ENCODE data around the gene EXOG. TPM values are rescaled to one million over a fixed set of nuclear protein-coding genes. Genes with fewer than 3 reads are reported as not detected.
"Not testable (repeated sequence)": the region's sequence is repeated elsewhere in the genome, so short reads cannot be mapped to it uniquely, and the experiment has no call there.

Gene EXOG
- total RNA-seq, 1 donor from 2014 or later: 38.6 TPM

DNA sequence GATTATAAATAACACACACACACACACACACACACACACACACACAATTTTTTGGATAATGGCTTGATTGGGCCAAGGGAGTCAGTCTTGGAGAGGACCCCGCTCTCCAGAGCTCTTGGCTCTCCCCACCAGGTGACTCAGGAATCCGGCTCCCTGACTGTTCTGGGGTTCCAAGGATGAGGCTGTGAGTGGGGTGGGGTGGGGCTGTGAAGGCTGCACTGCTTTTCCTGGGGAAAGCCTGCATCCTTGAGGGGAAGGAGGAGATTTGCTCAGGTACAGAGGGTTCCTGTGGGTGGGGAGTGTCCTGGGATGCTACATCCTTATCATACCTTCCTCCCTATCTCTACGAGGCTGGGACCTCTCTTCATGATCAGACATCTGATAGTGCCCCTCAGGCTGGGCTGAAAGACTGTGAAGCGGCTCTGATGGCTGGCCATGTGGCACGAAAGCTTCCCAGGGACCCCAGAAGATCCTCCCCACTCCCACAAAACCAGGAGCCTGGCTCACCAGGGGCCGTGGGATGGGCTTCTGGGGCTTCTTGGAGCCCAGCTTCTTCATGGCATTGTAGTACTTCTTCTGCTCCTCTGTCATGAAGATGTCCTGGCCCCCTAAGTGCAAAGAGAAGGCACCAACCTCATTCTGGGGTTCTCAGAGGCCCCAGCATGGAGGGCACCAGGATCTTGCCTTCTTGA lies 59.2 kb downstream of the EXOG start:
- intact Hi-C loops (cut with DNase I): no loop called here
- DNase-seq (ENCODE audit: low spot score): no peak

DNA sequence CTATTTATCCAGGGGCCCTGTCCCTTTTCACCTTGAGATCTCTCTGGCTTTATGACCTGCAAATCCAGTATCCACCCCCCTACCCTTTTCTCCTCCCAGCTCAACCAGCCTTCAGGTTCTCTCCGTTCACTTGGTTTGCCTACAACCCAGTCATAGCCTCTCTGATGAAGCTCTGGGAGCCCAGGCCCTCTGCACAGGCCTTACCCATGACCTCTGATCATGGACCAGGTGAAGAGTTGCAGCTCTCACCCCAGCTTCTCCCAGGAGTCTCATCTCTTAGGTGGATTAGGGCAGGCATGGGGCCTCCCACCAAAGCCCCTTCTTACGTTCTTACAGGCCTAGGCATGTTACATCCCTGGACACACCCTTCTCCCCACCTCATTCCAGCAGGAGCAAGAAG lies 59.8 kb downstream of the EXOG start:
- intact Hi-C loops (cut with DNase I): no loop called here
- peak; percentile 74 for DNase-seq (ENCODE audit: low spot score)

DNA sequence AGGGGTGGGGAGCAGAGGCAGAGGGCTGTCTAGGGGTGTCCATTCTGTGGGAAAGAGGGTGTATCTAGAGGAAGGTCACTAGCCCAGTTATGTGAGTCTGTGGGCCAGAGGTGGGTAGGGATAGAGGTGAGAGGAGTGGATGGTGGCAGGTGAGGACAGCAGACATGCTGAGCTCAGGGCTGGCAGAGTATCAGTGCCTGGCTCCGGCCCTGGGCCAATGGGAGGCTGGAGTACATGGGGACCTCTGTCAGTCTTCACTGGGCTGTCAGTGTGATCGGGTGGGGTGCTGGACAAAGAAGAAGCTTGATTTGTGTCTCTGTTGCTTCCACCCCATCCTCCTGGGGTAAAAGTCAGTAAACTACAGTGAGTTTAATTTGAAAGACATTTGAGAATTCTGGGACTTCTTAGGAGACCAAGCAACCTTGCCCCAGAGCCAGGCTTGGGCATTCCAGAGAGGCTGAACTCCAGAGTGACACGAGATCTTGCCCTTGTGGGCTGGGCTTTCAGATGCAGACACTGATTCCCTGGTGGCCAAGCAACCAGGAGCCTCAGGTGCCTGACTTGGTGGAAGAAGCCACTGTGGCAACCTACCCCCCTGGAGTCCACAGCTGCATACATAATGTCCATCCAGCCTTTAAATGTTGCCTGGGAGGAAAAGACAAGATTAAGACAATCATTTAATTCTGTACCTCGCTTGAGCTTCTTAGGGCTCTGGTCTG lies 60.7 kb downstream of the EXOG start:
- intact Hi-C loops (cut with DNase I): no loop called here
- peak; percentile 39 for DNase-seq (ENCODE audit: low spot score)

DNA sequence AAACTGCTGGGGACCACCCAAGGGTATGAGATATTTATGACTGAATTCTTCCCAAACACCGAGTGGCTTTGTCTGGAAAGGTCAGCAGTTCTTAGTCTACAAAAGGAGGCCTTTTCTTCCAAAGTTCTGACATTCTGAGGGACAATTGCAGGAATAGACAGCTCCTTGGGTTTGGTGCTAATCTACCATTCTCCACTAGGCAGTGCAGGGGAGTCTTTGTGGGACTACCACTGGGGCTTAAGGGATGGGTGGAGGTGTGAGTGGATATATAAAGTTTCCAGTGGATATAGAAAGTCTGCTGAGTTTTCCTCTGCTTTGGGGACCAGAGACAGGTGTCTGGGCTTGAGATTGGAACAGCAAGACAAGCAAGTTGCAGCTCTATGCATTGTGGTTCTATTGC lies 62.7 kb downstream of the EXOG start:
- peak; percentile 39 for DNase-seq (ENCODE audit: low spot score)
- intact Hi-C loops (cut with DNase I): no loop called here

DNA sequence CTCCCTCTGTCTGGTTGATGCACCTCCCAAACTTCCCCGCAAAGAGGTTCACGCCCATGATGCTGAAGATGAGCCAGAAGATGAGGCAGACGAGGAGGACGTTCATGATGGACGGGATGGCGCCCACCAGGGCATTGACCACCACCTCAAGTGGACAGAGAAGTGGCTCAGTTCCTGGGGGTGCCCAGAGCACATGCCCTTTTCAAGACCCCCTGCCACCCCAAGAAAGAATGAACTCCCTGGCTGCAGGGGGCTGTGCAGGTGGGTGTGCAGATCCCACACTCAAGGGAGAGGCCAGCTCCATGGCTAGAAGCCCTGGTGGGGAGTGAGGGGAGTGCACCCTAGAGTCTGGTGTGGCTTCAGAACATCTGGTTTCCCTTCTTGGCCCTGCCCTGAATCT lies 64.1 kb downstream of the EXOG start:
- intact Hi-C loops (cut with DNase I): no loop called here
- no peak for DNase-seq (ENCODE audit: low spot score)

DNA sequence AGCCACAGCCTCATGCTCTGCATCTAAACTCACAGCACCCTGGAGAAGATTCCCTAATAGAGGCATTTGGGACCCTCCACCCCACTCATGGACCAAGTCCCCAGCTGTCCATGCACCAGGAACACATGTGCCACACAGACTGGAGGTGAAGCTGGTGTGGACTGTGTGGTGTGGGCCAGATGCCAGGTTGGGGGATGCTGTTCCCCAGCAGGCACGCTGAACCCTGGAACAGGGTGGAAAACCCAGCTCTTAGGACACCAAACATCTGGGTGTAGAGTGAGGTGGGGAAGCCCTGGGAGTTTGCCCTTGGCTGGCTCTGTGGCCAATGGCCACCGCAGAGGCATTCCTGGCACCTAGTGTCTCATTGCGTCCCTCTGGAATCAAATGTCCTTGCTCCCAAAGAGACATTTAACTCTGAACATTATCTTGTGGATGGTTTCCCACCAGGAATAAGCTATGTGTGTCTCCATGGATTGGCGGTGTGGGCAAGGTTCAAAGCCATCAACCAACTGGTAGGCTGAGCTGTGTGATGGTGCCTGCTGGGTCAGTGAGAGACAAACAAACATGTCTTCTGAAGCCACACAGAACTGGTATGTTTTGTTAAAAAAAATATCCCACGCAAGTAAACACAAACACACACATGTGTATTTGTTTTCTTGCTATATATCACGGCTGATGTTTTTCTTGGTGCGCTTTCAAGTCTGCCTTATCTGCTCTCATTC lies 65.0 kb downstream of the EXOG start:
- peak; percentile 65 for DNase-seq (ENCODE audit: low spot score)
- intact Hi-C loops (cut with DNase I): no loop called here

DNA sequence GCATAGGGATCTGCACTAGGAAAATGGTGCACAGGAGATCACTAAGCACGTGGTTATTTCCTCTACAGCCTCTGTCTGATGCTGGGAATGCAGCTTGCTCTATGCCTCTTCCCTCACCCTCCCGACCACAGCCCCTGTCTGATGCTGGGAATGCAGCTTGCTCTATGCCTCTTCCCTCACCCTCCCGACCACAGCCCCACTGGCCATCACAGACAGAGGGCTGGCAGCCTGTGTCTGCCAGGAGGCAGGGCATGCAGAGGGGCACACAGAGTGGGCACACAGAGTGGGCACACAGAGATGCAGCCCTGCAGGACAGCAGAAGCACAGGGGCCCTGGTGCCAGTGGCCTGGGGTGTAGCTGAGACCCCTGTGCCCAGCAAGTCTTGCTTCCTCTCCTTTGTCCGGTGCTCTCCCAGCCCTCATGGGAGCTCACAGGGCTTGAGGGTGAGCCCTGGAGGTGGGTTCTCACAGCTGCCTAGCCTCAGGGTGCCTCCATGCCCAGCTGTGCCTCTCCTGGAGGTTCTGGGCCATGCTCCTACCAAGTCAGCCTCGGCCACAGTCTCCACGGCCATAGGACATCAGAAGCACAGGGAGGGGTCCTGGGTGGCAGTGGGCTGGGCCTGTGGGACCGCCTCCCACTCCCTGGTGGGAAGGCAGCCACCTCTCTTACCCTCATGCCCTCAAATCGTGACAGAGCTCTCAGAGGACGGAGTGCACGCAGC lies 65.8 kb downstream of the EXOG start:
- intact Hi-C loops (cut with DNase I): no loop called here

DNA sequence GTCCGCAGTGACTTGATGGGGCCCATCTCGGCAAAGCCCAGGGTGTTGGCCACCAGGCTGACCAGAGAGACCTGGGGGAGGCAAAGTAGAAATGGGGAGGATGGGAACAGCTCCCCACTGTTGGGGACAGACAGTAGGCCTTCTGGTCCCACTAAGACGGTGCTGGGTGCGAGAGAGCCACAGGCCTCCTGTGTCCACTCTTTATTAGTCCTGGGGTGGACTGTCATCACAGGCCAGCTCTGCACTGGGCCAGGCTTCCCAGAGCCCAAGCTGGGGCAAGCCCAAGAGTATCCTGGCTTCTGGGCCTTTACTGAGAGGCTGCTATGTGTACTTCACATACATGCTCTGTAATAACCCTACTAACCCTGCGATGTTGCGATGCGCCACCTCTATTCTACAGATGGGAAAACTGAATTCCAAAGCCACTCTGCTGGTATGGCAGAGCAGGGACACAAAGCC lies 66.4 kb downstream of the EXOG start:
- DNase-seq (ENCODE audit: low spot score): peak; percentile 31

More for the DNA sequence above, 65.8 kb downstream of the EXOG start:
- DNase-seq (ENCODE audit: low spot score): peak; percentile 71

DNA sequence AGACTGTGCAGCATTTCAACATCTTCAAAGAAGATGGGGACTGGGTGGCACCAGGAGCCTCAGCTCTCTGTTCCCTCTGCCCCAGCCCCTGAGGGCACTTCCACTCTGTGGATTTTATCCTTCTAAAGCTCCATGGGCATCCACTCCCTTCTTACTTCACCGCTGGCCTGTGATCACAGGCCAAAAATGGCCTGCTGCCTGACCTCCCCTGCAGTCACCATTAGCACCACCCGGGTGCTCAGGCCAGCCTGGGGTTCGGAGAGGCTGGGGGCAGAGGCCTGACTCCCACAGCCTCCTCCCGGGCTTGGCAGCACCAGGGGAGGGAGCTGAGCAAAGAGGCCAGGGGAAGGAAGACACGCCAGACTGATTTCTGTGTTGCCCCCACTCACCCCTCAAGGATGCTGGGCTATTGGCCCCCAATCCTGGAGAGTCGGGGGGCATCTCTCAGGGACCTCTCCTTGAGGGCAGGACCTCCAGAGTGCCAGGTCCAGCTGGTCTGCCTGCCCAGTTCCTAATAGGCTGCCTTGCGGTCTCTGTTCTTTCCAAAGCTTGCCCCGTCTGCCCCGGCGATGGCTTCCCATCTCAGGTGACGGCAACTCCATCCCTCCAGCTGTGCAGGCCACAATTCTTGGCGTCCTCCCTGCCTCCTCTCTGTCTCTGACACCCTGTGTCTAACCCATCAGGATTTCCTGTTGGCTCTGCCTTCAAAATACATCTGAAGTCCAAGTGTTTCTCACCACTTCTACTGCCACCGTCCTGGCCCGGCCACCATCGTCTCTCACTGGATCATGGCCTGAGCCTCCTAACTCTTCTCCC lies 67.1 kb downstream of the EXOG start:
- peak; percentile 72 for DNase-seq (ENCODE audit: low spot score)
- intact Hi-C loops (cut with DNase I): no loop called here

More for the DNA sequence above, 66.4 kb downstream of the EXOG start:
- intact Hi-C loops (cut with DNase I): no loop called here

DNA sequence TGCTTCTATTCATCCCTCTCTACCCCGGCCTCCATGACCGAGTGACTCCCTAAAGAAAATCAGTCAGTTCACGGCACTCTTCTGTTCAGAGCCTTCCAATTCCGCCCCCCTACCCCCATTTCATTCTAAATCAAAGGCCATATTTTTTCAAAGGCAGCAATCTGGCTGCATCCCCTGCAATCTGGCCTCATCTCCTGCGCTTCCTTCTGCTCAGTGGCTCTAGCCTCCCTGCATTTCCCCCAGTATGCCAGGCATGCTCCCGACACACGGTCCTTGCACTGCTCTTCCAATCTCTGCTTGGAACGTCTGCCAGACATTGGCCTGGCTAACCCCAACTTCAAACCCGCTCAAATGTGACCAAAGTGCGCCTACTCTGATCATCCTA lies 67.7 kb downstream of the EXOG start:
- DNase-seq (ENCODE audit: low spot score): peak; percentile 60
- intact Hi-C loops (cut with DNase I): no loop called here

DNA sequence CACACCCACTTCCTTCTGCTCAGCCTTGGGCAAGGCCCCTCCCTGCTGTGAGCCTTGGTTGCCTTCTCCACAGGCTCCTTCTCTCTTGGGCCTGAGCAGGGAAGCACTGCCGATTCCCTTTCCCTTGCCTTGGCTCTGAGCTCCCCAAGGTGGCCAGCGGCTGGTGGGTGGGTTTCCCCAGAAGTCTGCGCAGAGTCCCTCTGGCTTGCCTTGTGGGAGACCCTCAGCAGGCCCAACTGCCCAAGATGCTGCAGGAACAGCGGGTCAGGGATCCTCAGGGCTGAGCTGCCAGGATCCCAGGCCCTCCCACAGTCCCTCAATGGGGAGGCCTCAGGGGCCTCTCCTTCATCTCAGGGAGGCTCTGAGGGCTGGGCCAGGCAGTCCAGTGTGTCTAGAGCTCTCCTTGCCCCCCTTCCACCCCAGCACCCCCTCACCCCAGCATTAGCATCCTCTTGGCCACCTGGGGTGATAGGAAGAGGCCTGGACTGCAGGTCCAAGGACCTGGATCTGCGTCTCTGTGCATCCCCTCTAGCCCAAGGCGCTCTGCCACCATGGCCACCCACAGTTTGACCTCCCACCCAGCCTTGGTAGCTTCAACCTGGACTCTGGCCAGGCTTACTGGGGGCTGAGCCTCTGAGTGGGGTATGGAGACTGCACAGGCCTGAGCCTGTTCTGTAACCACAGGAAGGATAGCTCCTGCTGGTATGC lies 68.6 kb downstream of the EXOG start:
- peak; percentile 54 for DNase-seq (ENCODE audit: low spot score)
- intact Hi-C loops (cut with DNase I): no loop called here

DNA sequence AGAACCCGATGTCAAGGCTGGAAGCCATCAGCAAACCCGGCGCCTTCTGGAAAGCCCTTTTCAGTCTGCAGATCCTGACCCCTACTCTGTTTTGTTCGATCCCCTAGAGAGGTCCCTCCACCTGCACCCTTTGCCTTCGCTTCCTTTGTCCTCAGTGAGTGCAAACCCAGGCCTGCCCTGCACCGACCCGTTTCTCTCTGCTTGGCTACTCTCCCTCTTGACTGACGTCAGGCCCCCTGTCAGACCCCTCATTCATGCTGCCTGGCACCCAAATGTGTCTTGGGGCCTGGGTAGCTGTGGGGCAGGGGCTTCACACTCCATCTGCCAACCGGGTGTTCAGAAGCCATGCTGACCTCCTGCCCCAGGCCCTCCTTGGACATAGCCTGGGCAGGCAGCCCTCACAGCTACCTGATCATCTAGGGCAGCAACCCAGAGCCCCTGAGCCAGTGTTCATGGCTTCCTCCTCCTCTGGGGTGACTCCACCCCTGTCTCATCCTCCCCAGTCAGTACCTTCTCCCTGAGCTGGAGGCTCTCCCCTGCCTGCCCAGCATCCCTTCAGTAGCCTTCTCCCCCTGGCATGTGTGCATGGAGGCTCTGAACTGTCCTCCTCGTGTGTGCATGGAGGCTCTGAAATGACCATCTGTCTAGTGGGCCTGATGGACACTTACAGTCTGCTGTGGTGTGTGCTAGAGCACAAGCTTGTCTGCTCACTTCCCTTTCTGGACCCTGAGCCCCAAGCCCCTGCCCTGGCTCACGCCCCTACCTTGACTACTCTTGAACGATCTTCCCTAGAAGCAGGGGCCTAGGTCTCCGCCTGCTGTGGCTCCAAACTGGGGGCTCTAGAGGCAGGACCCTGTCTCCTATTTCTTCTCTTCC lies 69.4 kb downstream of the EXOG start:
- DNase-seq (ENCODE audit: low spot score): peak; percentile 46
- intact Hi-C loops (cut with DNase I): no loop called here

DNA sequence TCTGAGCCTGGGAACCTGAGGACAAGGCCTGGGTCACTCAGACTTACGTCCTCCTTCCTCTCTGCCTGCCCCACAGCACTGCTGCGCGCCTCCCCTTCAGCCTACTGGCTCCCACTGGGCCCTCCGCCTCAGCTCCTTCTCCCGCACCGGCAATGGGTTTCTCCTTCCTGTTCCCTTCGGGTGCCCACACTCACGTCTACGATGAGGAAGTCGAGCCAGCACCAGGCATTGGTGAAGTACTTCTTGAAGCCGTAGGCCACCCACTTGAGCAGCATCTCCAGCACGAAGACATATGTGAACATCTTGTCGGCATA lies 70.0 kb downstream of the EXOG start:
- intact Hi-C loops (cut with DNase I): no loop called here

DNA sequence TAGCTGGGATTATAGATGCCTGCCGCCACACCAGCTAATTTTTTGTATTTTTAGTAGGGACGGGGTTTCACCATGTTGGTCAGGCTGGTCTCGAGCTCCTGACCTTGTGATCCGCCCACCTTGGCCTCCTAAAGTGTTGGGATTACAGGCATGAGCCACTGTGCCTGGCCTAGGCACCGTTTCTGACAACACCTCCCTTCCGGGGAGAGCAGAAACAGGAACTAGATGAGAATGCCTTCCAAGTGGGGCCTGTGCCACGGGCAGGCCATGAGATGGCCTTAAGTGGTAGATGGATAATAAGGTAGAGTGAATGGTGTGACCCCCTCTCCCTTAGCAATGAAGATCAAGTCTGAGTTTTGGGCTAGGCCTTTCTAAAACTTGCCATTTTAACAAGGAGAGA lies 70.7 kb downstream of the EXOG start:
- peak; percentile 68 for DNase-seq (ENCODE audit: low spot score)
- intact Hi-C loops (cut with DNase I): not testable (repeated sequence)

More for the DNA sequence above, 70.0 kb downstream of the EXOG start:
- peak; percentile 63 for DNase-seq (ENCODE audit: low spot score)

DNA sequence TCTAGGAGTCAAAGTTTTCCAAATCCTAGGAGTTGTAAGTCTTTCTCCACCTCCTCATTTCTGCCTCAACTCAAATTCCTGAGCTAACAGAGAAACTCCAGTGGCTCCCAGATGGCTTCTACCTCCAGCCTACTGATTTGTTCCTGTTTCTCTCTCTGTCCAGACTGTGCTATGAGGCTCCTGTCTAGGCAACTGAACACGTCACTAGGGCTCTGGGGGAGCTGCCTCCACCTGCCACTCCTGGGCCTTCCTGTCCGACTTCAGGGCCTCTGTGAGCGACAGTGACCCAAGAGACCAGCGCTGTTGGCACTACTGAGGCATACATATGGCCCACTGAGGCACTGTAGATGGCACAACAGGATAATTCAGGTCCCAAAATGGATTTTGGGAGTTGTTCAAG lies 71.4 kb downstream of the EXOG start:
- DNase-seq (ENCODE audit: low spot score): no peak
- intact Hi-C loops (cut with DNase I): no loop called here

DNA sequence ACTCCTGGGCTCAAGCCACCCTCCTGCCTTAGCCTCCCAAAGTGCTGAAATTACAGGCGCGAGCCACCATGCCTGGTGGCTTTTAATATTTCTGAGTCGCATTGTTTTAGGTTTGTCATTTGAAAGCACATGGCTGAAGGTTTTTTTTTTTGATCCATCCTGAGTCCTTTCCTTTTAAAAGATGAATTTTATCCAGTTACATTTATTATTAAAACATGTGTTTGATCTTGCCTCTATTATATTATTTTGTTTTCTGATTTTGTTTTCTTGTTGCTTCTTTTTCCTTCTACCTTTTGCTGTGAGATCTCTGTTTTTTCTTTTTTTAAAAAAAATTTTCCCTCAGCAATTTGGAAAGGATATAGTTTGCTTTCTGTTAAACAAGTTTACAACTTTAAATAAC lies 77.0 kb downstream of the EXOG start:
- intact Hi-C loops (cut with DNase I): no loop called here
- DNase-seq (ENCODE audit: low spot score): no peak

DNA sequence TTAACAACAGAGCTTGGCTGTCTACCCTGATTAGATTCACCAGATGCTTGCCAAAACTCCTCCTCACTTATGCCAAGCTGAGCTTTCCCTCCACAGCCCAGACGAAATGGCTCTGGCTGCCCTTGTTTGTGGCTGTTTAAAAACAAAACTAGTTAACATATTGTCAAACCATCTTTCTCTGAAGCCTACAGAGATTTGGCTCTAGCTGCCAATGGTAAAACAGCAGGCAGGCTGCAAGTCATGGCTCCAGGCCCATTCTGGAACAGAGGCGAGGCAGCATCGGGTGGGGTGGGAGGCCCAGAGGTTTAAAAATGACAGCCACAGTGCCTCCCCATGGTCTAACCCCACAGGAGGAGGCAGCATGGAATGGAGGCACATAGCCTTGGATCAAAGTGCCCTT lies 77.4 kb downstream of the EXOG start:
- intact Hi-C loops (cut with DNase I): no loop called here
- DNase-seq (ENCODE audit: low spot score): peak; percentile 66

All from cardiac septum (tissue), 1 donor.